Ishikawa (cell line): ENCODE data around the gene HLA-F.

ENCODE experiments used
- EGR1 ChIP-seq: IDR thresholded peaks from 2 replicates; pipeline ENCODE4 v1.6.1; 2012
- EP300 ChIP-seq: IDR thresholded peaks from 2 replicates; pipeline ENCODE4 v1.6.1; 2012; ENCODE audit warnings: borderline replicate concordance
- FOXM1 ChIP-seq: IDR thresholded peaks from 2 replicates; pipeline ENCODE4 v1.6.1; 2012; ENCODE audit warnings: low read depth, borderline replicate concordance
- MAX ChIP-seq: IDR thresholded peaks from 2 replicates; pipeline ENCODE4 v1.6.1; 2012
- NFIC ChIP-seq: IDR thresholded peaks from 2 replicates; pipeline ENCODE4 v1.6.1; 2012
- RAD21 ChIP-seq: IDR thresholded peaks from 2 replicates; pipeline ENCODE4 v1.6.1; 2012; ENCODE audit warnings: low read depth
- REST ChIP-seq: IDR thresholded peaks from 2 replicates; pipeline ENCODE4 v1.6.1; 2012; ENCODE audit warnings: low read depth, mild to moderate bottlenecking
- TAF1 ChIP-seq: IDR thresholded peaks from 2 replicates; pipeline ENCODE4 v1.6.1; 2012; ENCODE audit warnings: low read depth, mild to moderate bottlenecking
- TCF12 ChIP-seq: IDR thresholded peaks from 2 replicates; pipeline ENCODE4 v1.6.1; 2012; ENCODE audit warnings: low read depth
- YY1 ChIP-seq: IDR thresholded peaks from 2 replicates; pipeline ENCODE4 v1.6.1; 2012; ENCODE audit warnings: low read depth
- ZBTB7A ChIP-seq: IDR thresholded peaks from 2 replicates; pipeline ENCODE4 v1.6.1; 2012; ENCODE audit warnings: low read depth

- TF ChIP-seq TCF12 (no peak), TAF1 (no peak), YY1 (no peak), FOXM1 (no peak), ZBTB7A (no peak), MAX (no peak), REST (no peak), NFIC (no peak), EGR1 (no peak), RAD21 (no peak), EP300 (no peak)
These were observed 21.4 kb downstream of the HLA-F start for GRCh38 chr6:29744621-29745020.
